Fibroblast of skin of right biceps (primary cell): ENCODE data around the gene LPIN3.
A peak's percentile ranks its signal among the peaks of the same experiment; 100 is the strongest.

Experiments
- DNase-seq: peaks from one replicate; pipeline ENCODE4 v3.0.0-alpha.2; 2013

LPIN3 gene

DNA sequence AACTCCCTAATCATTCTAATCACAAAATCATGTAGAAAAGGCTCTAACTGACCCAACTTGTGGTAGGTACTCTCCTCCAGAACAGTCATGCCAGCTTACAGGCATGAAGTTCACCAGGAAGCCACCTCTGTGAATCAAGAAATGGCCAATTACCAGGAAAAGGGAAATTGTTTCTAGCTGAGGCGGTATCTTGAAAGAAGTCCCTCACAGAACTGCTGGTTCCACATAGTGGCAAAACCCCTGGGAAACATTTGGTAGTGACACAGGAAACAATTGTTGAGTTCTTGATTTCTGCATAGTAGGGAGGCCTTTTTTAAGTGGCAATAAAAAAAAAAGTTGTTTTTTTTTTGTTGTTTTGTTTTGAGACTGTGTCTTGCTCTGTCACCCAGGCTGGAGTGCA lies 19.6 kb upstream of the LPIN3 start:
- DNase-seq = no peak

DNA sequence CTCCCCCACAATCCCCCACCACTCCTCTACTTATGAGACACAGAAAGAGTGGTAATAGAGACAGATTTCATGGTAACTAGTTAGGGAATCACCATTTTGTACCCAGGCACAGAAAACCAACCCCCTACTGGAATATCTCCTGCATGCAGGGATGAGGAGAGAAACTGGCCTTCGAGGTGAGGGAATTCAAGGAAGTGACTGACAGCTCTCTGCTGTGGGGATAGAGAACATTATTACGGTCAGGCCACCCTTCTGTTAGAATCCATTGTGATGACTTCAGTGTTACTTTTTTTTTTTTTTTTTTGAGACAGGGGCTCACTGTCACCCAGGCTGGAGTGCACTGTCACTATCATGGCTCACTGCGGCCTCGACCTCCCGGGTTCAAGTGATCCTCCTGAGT lies 13.4 kb upstream of the LPIN3 start:
- DNase-seq = no peak

DNA sequence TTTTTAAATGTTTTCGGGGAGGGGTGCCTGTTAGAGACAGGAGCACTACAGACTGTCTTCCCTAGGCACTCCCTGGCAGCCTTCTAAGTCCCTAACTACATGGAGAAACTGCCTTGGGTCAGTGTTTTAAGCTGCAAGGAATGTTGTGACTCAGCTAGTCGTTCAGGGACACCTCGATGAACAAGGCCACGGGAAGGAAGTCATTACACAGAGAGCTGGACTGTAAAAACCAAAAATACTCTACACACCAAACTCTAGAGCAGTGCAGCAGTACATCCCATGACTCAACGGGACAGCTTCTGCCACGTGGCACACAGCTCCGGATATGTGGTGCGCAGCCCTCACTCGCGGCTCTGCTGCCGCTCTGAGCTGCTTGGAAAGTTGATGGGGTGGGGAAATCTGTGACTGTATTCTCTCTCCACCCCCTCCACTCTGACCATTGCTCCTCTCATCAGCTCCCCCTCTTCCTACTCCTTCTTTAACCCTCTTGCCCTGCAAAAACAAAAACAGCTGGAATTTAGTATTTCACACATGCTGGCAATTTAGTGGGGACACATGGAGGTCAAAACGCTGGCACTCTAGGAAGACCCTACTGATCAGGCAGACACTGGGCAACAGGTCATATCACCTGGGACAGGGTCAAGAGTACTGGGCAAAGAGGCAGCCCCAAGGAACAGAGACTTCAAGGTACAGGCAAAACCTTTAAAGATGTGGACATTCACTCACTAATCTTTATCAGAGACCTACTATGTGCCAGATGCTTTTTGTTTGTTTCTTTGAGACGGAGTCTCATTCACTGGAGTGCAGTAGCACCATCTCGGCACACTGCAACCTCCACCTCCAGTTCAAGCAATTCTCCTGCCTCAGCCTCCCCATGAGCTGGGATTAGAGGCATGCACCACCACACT lies 10.9 kb upstream of the LPIN3 start:
- DNase-seq = peak; percentile 99

DNA sequence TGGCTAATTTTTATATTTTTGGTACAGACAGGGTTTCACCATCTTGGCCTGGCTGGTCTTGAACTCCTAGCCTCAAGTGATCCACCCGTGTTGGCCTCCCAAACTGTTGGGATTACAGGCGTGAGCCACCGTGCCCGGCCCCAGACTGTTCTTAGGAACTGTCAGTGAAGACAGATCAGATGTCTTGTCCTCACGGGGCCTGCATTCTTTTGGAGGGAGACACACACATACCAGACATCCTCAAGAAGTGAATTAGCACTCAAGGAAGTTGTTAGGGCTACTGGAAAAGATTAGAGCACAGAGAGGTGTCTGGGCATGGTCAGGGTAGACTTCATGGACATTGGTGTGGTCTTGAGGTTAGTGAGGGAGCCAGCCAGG lies 10.3 kb upstream of the LPIN3 start:
- DNase-seq = peak; percentile 77

DNA sequence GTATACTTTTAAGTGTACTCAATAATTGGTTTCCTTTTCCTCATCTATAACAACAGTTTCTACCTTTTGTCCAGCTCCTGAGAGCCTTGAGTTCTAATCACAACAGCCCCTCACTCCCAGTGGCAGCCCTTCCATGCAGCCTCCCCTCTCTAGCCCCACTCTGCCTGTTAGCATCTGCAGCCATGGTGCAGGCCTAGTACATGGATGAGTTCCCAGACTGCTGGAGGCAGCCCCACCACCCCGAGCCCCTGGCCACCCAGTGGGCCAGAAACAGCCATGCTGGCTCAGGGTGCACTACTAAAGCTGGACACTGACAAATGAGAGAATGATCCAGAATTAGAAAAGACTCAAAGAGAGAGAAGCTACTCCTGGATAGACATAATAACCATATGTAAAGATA lies 9.7 kb upstream of the LPIN3 start:
- no peak for DNase-seq

DNA sequence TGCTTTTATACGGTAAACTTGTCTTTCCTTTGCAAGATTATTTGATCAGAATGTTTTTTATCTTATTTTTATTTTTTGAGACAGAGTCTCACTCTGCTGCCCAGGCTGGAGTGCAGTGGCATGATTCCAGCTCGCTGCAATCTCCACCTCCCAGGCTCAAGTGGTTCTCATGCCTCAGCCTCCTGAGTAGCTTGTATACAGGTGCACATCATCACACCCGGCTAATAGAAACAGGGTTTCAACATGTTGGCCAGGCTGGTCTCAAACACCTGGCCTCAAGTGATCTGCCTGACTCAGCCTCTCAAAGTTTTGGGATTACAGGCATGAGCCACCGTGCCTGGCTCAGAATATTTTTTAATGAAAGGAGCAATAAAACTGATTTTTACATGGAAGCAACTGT lies 8.9 kb upstream of the LPIN3 start:
- no peak for DNase-seq

DNA sequence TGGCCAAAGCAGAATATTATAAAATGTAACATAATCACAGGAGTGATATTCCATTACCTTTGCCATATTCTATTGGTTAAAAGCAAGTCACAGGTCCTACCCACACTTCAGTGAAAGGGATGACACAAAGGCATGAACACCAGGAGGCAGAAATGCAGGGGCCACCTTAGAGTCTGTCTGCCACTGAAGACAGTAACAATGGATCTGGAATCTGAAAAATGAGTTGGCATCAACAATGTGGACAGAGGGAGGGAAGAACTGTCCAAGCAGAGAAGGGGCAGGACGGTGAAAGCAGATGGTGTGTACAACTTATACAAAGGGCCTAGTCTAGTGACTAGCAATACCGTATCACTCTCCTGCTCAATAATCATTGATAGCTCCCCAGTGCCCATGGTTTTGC lies 6.6 kb upstream of the LPIN3 start:
- no peak for DNase-seq

DNA sequence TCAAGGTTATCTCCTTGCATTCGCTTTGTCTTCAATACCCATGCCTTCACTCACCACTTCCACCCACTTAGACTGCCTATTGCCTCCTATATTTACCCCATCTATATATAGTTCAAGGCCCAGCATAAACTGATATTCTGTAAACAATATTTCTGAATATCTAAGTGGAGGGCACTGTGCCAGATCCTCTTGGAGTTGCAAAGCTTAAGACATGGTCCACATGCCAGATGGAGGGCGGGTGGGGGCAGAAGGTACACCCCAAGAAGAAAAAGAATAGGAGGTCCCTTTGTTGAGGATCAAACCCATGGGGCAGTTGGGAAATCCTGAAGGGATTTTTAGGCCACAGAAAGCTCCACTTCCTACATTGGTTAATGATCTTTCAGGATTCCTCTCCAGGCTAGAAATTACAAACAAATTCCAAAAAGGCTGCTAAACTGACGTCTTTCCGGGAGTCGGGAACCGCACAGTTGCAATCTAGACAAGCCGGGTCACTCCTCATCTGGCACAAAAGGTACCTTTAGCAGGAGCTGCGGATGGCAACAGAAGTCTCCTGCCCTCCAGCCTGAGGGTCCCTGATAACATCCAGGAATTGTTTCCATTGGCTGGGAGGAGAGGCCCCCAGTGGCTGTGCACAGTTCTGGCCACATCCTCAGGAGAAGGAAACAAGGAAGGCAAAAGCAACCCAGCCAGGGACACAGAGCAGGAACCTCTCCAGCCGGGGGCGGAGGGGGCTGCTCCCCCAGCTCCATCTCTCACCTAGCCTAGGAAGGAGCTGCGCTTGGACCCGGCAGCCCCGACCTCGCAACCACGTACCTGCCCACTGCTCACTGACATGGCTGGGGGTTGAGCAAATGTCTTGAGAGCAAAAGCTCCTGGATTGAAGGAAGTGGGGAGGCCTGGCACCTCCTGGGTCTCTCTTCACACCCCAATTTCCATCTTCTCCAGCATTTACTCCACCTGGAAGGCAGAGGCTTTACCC lies 5.9 kb upstream of the LPIN3 start:
- DNase-seq = no peak

DNA sequence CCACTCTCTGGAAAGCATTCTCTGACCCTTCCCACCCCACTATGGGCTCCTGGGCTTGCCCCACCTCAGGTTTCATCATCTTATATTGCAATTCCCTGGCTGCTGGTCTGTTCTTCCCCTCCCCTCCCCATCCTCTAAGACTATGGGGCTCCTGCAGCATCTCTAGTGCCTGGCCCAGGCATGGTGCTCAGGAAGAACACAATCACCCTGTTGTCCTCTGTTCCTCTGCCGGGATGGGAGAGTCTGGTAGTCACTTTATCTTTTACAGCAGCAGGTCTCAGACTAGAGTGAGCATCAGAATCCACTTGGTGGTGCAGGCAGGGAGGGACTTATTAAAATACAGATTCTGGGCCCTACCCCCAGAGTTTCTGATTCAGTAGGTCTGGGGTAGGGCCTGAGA lies 5.0 kb upstream of the LPIN3 start:
- DNase-seq = no peak

DNA sequence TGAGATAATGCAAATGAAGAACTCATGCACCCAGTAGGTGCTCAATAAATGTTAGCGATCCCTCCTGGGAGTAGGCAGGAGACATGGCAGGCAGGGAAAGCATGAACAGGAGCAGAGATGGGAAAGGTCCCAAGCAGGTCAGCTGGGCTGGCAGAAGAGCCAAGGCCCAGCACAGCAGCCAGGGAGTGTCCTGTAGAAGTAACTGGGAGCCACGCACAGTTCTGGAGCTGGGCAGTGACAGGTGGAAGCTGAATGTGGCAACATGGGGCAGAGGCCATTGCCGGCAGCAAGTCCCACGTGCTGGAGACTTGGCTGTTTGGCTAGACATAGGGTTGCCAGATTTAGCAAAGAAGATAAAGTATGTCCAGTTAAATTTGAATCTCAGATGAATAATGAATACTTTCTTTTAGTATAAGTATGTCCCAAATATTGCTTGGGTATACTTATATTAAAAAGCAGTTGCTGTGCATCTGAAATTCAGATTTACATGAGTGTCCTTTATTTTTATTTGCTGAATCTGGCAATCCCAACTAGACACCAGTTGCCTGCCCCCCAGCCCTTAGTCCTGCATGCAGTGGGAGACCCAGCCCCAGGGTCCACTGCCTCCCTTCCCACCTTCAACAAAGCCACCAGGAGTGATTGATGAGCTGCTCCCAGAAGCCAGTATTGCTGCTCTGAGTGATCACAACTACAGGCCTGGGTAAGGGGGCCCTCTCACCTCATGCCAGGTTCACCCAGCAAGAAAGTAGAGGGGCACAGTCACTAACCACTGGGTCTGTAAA lies 3.7 kb upstream of the LPIN3 start:
- no peak for DNase-seq

DNA sequence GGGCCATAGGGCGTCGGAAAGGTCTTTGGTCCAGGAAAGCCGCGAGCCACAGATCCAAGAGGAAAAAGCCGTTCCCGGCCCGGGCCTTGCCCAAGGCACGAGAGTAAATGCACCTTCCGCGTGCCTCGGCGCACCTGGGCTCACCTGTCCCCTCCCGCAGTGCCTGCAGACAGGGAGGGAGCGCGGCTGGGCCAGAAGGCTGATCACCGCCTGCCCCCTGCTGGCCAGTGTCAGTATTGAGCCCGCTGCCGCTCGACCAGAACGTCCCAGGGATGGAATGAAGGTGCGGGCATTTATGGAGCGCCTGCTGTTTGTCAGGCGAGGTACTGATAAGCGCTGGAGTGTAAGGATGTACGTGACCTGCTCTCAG lies 679 bp upstream of the LPIN3 start:
- DNase-seq = peak; percentile 63

DNA sequence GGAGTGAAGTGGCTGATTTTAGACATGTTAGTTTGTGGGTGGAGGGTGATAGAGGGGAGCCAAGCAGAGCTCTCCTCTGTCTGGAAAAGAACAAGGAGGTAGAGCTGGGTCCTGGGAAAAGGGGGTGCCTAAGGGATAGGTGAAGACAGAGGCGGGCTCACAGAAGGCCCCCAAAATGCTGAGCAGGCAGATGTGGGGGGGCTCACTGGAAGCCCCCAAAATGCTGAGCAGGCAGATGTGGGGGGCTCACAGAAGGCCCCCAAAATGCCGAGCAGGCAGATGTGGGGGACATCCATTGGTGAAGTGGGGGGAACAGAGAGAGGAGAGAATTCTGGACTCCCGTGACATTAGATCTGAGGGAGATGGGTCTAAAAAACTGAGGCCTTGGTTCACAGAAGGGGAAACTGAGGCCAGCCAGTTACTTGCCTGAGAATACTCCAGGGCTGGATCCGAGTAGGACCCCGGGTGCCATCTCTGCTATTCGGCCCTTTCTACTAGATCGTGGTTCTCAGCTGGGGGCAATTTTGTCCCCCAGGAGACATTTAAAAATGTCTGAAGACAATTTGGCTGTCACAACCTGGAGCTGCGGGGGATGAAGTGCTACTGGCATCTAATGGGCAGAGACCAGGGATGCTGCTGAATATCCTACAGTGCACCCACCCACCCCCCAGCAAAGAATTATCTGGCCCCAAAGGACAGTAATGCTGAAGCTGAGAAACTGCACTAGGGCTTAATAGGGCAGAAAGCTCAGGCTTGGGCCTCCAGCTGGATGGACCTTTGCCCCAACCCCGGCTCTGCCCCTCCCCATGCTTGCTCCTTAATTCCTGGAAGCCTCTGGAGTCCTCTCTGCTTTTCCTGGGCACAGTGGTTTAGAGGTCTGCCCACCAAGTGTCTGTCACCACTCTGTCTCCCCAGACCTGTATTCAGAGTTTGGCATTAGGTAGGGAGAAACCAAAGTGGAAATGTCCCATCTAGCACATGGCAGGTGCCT lies 2.1 kb downstream of the LPIN3 start:
- no peak for DNase-seq

DNA sequence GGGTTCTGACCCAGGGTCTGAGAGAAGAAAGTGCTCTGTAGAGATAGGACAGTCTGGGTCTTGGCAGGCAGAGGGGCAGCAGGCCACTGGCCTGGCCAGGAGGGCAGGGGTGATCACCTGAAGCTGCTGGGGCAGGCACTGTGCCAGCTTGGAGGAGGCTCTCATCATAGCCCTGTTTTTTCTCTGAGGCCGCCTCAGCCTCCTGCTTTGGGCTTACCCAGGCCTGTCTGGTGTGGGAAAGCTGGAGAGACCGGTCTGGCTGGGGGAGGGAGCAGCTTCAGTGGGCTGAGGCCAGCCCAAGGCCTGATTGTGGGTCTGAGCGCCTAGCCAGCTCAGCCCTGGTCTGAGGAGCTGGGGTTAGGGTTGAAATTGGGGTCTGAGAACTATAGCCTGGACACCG lies 3.9 kb downstream of the LPIN3 start:
- no peak for DNase-seq

DNA sequence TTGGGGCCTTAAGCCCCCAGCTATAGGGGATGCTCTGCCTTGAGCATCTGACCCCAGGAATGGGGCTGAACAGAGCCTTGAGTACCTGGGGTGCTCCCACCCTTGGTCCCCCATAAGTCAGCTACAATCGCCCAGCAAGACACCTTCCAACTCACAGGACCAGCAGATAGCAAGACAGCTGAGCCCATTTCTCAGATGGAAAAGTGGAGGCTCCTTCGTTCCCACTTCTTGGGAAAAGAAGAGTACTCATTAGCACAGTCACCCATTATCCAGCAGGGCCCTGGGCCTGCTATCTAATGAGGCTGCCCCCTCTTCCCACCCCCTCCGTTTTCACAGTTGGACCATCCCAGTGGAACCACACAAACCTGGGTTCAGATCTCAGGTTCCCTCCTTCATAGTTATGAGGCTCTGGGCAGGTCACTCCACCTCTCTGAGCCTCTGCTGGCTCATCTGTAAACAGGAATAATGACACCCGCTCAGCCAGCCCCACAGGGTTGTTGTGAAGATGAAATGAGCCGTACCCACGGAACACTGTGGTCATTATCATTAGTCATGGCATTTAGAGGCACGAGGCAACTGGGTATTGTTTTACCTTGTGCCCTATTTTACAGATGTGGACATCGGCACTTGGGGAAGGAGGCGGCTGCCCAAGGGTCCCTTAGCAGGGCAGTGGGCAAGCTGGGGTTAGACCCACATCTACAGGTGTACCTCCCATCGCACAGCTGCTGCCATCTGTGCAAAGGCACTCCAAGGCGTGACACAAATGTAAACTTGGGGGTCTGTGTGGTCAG lies 4.5 kb downstream of the LPIN3 start:
- no peak for DNase-seq

DNA sequence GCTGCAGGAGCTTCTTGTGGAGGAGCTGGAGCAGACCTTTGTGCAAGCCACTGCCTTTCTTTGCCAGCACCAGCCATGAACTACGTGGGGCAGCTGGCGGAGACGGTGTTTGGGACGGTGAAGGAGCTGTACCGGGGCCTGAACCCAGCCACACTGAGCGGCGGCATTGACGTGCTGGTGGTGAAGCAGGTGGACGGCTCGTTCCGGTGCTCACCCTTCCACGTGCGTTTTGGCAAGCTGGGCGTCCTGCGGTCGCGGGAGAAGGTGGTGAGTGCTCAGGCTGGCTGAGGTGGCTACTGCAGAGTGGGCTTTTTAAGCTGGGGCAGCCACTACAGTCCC lies 5.1 kb downstream of the LPIN3 start:
- DNase-seq = no peak

DNA sequence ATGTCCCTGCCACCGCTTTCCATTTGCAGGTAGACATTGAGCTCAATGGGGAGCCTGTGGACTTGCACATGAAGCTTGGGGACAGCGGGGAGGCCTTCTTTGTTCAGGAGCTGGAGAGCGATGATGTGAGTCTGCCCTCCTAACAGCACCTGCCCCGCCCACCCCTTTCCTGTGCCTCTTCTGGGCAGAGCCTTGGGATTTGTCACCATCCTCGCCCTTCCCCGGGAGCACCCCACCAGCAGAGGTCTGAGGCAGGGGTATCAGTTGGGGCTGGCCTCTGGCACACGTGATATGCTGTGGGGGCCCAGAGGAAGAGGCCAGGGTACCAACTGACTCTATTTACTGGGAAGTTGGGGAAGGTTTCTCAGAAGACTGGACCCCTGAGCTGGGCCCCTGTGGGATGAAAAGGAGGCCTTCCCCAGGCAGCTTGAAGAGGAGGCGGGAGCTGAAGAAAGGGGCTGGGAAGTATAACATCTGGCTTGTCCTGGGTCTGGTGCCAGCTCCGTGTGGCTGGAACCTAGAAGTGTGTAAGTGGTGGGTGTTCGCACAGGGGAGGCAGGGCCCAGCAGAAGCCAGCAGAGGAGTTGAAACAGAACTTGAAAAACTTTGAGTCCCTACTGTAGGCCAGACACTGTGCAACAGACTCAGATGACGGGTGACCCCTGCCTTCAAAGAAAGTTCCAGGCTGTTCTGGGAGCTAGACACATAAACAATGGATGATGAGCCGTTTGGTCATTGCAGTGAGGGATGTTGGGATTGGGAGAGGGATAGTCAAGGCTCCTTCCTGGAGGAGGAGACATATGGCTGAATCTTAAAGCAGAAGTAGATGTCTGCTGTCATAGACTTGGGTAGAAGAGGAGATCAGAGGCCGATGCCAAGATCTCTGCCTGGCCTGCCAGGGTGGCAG lies 7.2 kb downstream of the LPIN3 start:
- DNase-seq = no peak

DNA sequence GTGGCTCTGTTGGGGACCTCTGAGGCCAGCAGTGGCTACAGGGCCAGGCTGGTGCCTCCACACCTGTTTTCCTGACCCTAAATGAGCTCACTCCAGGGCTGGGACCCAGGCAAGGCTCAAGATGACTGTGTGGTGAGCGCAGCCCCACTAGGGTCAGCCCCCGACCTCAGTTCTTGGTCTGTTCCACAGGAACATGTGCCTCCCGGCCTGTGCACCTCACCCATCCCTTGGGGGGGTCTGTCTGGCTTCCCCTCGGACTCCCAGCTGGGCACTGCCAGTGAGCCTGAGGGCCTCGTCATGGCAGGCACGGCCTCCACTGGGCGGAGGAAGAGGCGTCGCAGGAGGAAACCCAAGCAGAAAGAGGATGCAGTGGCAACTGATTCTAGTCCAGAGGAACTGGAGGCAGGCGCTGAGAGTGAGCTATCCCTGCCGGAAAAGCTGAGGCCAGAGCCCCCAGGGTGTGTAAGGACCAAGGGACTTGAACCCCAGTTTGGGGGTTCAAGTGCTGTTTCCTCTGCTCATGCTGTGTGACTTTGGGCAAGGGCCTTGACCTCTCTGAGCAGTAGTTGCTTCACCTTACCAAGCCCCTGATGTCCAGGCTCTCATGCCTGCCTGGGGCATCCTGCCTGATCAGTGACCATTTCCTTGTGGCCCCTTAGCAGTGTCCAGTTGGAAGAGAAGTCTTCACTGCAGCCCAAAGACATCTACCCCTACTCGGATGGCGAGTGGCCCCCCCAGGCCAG lies 8.0 kb downstream of the LPIN3 start:
- DNase-seq = no peak

DNA sequence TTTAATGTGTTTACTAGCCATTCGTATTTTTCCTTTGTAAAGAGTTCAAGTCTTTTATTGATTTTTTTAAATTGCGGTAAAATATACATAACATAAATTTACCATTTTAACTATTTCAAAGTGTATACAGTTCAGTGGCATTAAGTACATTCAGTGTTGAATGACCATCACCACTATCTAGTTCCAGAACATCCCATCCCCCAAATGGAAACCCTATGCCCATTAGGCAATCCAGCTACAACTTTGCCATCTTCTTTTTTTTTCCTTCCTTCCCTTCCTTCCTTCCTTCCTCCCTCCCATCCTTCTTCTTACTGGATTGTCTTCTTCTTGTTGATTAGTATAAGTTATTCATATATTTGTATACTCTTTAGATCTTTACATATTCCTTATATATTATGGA lies 8.6 kb downstream of the LPIN3 start:
- DNase-seq = no peak

DNA sequence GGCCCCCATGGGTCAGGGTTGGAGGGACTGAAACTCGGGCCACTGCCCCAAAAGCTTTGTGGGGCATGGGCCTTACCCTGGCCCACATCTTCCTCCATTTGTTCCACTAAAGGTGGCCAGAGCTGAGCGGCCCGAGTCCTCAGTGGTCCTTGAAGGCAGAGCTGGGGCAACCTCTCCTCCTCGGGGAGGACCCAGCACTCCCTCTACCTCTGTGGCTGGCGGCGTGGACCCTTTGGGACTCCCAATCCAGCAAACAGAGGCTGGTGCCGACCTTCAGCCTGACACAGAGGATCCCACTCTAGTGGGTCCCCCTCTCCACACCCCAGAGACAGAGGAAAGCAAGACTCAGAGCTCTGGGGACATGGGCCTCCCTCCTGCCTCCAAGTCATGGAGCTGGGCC lies 9.3 kb downstream of the LPIN3 start:
- no peak for DNase-seq
